GM18520 (cell line): ENCODE results near the gene DGKD.

Experiments used
- ATAC-seq: cut with Tn5 transposase; IDR thresholded peaks from one replicate; pipeline ENCODE4 v1.9.1; 2021; ENCODE audit not compliant: unreplicated experiment

DGKD gene

GRCh38 chr2:233471291-233472035 lies 117.2 kb downstream of the DGKD start:
- ATAC-seq: no peak

DNA sequence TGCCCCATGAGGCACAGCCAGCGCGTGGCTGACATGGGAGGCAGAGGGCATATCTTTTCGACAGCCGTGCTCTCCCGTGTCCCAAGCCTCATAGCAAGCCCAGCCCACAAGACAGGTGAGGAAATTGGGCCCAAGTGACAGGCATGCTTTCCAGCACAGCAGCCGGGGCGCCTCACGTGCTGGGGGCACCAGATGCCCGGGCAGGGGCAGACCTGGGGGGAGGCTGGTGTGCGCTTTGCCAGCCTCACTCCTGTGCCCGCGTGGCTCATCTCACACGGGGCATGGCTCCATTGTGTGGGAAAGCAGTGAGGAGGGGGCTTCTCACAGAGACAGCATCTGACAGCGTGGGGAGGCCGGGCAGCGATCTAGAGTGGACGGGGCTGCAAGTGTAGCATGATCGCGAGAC lies 119.1 kb downstream of the DGKD start:
- ATAC-seq: no peak

- ATAC-seq: no peak
These were observed 119.6 kb downstream of the DGKD start for GRCh38 chr2:233473878-233474277.

DNA sequence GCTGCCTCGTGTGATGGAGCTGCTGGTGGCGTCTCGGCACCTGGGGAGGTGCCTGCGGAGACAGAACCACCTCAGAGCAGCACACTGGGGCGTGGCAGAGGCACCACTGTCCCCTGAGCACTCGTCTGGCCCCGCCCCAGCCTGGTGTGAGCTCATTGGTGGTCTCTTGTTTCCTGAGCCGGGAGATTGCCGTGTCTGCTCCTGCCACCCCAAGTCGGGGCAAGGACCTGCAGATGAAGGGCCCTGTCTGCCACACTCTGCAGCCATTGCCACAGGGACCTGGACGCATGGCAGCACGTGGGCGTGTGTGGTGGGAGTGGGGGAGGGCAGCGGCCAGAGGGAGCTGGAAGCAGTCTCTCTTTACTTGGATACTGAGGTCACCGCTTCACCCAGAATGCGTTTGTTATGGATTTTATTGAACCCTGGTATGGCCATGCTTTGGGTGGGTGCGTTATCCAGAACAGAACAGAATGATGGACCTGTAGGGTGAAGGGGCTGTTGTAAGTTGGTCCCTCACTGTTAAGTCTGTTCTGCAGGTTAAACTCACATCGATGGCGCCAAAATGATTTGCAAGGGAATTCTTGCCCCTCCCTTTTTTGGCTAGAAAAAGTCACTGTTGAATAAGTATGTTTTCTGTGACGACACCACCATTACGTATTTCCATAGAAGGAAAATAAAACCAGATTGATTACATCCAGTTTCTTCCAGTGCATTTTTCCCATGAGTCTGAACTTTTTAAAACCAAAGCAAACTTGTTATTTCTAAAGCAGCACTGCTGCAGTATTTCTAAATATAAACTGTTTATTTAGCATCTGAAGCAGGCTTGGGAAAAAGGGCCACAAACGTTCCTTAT lies 120.2 kb downstream of the DGKD start:
- ATAC-seq: no peak

DNA sequence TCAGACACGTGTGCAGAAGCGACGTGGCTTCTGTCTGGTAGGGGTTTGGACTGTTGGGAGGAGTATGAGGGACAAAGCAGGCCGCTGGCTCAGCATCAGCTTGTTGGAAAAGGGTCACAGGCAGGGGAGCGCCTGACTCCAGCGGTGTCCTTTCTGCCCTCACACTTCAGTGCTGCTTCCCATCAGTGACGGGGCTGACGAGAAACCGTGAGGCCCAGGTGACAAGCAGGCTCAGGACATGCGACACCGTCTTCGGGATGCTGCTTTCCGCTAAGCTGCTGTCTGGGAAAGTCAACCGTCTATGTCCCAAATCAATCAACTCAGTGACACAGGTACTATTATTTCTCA lies 121.7 kb downstream of the DGKD start:
- ATAC-seq: no peak

- ATAC-seq: no peak
These were observed 122.6 kb downstream of the DGKD start for GRCh38 chr2:233476651-233477547.

DNA sequence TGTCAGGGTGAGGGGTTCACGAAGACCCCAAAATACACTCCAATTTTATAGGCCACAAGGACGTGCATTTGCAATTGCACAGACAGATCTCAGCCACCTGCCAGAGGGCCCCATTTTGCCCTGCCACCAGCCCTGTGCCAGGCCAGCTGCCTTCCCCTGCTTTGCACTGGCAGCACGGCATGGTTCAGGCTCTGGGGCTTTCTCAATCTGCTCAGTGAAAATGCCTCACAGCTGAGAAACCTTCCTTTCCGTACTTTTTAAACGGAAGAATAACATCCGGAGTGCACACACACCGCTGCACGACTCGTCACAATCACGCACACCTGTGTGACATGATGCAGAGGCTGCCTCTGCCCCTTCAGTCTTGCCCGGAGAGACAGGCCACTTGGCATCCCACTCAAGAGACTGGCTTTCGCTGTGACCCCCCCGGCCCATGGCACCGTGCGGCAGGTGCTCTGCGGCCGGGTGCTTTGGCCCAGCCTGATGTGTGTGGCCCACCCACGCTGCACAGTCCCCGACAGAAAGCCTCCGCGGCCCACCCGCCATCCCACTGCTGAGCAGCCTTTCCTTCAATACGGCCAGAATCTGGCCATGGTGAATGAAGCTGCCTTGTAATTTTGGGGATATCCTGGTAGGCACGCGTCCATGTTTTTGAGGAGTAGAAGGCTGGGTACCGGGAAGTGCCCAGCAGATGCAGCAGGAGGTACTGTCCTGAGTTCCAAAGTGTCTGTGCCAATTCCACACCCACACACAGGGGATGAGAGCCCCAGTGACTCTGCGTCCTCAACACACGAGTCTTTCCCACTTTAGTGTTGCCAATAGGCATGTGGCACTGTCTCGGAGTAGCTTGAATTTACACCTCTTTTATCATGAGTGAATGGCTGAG lies 123.5 kb downstream of the DGKD start:
- ATAC-seq: no peak

GRCh38 chr2:233479616-233480489 lies 125.6 kb downstream of the DGKD start:
- ATAC-seq: no peak

GRCh38 chr2:233480490-233481202 lies 126.4 kb downstream of the DGKD start:
- ATAC-seq: no peak

DNA sequence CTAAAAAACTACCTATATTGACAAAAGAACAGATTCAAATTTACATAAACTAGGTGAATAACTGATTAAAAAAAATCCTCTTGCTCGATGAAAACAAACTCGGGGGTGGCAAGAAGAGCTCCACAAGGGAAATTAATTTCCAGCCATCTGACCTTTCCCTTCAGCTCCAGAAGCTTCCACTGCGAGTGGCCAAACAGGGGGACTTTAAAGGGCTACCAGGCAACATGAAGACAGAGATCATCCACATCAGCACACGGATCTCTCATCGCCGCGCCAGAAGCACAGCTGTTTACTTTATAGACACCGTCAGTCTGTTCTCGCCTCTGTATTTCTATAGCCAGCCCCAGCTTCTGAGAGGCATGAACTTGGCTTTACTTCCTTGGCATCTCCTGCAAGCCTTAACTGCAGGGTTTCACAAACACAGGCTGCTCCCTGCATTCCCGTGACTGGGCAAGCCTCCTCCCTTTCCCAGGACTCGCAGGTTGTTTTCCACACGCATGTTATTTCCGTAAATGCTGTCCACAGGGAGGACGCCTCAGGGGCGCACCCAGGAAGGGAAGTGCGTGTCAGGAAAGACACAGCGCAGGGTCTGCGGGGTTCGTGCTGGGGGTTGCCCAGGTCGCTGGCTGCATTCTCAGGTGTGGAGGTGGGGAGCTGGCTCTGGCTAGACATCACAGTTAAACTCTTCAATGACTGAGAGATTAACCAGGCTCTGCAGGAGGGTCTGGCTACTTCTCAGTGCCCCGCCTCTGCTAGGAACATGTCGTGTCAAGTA lies 127.3 kb downstream of the DGKD start:
- ATAC-seq: no peak

- ATAC-seq: no peak
These were observed 128.3 kb downstream of the DGKD start for GRCh38 chr2:233482616-233483015.

DNA sequence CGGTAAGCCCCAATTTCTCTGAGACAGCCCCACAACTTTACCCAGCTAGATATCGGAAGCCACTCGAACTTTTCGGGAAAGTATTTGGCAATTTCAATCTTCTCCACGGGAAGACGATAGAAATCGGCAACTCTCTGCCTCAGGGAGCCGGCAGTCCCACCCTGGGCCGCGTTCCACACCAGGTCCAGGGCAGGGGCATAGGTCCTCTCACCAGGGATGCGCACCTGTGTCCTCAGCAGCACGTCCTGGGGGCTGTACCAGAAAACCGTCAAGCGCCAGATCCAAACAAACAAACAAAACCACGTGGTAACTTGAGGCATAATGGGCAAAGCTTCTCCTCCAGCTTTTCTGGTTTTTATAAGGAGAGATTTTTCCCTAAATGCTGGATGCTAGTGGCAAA lies 131.4 kb downstream of the DGKD start:
- ATAC-seq: no peak

- no peak for ATAC-seq
These were observed 132.1 kb downstream of the DGKD start for GRCh38 chr2:233486357-233486756.

- no peak for ATAC-seq
These were observed 132.7 kb downstream of the DGKD start for GRCh38 chr2:233486778-233487552.

DNA sequence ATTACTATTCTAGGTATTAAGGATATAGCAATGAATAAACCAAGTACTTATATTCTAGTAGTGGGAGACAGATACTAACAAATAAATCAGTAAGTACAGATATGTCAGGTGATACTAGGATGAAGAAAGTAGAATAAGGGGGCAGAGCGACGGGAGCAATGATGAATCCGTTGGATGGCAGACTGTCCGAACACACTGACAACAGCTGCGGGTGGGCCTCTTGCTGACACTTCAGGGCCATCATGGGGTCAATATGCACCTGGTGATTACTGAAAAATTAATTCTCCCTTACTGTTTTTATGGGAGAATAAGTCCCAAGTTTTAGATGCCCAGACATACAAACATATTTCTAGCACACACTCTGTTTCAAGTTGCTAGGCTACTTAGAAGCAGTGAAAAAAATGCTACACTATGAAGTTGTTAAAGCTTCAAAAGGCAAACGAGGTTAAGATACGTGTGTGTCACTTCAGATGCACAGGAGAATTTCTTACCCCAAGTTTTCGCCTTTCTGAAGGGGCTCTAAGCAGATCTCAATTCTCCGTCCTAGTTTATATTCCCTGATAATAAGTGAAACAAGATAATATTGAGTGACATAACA lies 133.6 kb downstream of the DGKD start:
- no peak for ATAC-seq

GRCh38 chr2:233489143-233489542 lies 134.8 kb downstream of the DGKD start:
- ATAC-seq: no peak

DNA sequence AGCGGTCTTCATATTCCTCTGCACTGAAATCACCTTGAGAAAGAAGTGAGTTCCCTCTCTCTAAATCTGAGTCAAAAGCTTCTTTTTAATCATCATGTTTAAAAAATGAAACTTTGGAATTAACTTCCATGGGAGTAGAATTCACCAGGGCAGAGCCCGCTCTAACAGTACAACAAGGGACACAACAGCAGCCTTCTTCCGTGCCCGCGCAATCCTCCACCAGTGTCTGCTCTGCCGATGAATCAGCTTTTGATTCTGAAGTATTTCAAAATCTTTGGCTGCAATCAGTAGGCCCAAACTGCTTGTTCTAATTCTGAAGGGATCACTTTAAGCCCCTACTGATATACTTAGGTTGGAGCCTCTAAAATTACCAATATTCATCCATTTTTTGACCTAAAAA lies 135.4 kb downstream of the DGKD start:
- ATAC-seq: no peak
